Measurements from ENCODE around the gene ARHGAP26. TPM values are rescaled to one million over a fixed set of nuclear protein-coding genes. Genes with fewer than 3 reads are reported as not detected.

The ARHGAP26 gene
- total and polyA plus RNA-seq, 5 donors from 2014 or later: 2.8 to 40.5 (median 5.4) TPM

DNA sequence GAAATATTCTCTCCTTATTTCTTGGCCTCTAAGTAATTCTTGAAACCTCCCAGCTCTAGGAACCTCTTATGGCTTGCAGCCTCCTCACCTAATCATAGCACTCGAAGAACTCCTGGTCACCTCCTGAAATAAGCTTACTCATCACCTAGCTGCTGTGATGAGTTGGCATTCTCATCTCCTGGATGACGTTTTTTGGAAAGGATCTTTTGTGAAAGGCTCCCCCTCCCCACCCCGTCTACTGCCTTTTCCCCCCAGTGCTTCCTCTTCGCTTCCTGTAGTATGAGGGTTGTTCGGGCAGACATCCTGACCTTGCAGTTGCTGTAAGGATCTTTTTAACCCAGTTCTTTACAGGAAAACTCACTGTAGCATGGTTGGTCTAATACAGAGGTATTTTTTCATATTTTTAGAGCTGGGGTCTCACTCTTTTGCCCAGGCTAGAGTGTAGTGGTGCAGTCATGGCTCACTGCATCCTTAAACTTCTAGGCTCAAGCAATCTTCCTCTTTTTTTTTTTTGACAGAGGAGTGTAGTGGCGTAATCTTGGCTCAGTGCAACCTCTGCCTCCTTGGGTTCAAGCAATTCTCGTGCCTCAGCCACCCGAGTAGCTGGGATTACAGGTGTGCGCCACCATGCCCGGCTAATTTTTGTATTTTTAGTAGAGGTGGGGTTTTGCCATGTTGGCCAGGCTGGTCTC, 41.8 kb downstream of the ARHGAP26 start:
- Mint-ChIP-seq H3K27ac (no peak overlapping the region), H3K4me1 (peaks cover 0 to 28% (median 8%) of the 10 kb centered on the region in 4 donors), H3K36me3 (peaks cover 10% of the 10 kb centered on the region), H3K4me3 (no peak overlapping the region), H3K9me3 (peaks cover 0 to 1% (median 0%) of the 10 kb centered on the region in 7 donors), H3K27me3 (no peaks in the 10 kb centered on the region)
- no peaks in the 10 kb centered on the region for H3K9me3 ChIP-seq (ENCODE audit: control insufficient read depth in 2 of 2, low read length in 2 of 2)
- H3K36me3 ChIP-seq (ENCODE audit: control insufficient read depth, insufficient read depth, low read length): no peaks in the 10 kb centered on the region
- DNase-seq: no peak
- H3K27ac ChIP-seq (ENCODE audit: insufficient read depth, low read length, poor library complexity, severe bottlenecking): no peak overlapping the region
- no peak for ATAC-seq (ENCODE audit: low read depth in 2 of 2)
- no peaks in the 10 kb centered on the region for H3K4me1 ChIP-seq (ENCODE audit: control insufficient read depth, insufficient read depth, low read length, poor library complexity, severe bottlenecking)
- H3K27me3 ChIP-seq (ENCODE audit: control insufficient read depth, insufficient read depth, low read length): no peaks in the 10 kb centered on the region
- H3K4me3 ChIP-seq (ENCODE audit: low read depth, low read length): no peak overlapping the region

DNA sequence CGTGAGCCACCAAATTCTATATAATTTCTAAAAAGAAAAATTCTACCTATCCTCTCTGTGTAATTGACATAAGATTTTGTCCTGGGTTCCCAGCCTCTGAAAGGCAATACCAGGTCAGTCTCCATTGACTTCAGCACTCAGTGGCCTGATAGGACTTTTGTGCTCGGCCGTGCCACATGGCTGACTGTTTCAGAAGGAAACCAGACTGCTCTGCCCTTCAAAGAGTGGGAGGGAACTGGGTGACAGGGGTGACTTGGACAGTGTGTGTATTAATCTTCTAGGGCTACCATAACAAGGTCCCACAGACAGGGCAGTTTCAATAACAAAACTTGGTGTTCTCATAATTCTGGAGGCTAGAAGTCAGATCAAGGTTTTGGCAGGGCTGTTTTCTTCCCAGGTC, 43.0 kb downstream of the ARHGAP26 start:
- no peak overlapping the region for H3K27ac ChIP-seq (ENCODE audit: insufficient read depth, low read length, poor library complexity, severe bottlenecking)
- H3K27ac Mint-ChIP-seq: no peak overlapping the region
- no peaks in the 10 kb centered on the region for H3K36me3 ChIP-seq (ENCODE audit: control insufficient read depth, insufficient read depth, low read length)
- H3K9me3 Mint-ChIP-seq: peaks cover 0 to 1% (median 0%) of the 10 kb centered on the region in 7 donors
- peaks cover 10% of the 10 kb centered on the region for H3K36me3 Mint-ChIP-seq
- no peaks in the 10 kb centered on the region for H3K27me3 Mint-ChIP-seq
- DNase-seq: no peak
- H3K27me3 ChIP-seq (ENCODE audit: control insufficient read depth, insufficient read depth, low read length): no peaks in the 10 kb centered on the region
- ATAC-seq (ENCODE audit: low read depth in 2 of 2): no peak
- no peaks in the 10 kb centered on the region for H3K9me3 ChIP-seq (ENCODE audit: control insufficient read depth in 2 of 2, low read length in 2 of 2)
- no peak overlapping the region for H3K4me3 ChIP-seq (ENCODE audit: low read depth, low read length)
- H3K4me1 ChIP-seq (ENCODE audit: control insufficient read depth, insufficient read depth, low read length, poor library complexity, severe bottlenecking): no peaks in the 10 kb centered on the region
- H3K4me1 Mint-ChIP-seq: peaks cover 0 to 30% (median 9%) of the 10 kb centered on the region in 4 donors
- no peak overlapping the region for H3K4me3 Mint-ChIP-seq

DNA sequence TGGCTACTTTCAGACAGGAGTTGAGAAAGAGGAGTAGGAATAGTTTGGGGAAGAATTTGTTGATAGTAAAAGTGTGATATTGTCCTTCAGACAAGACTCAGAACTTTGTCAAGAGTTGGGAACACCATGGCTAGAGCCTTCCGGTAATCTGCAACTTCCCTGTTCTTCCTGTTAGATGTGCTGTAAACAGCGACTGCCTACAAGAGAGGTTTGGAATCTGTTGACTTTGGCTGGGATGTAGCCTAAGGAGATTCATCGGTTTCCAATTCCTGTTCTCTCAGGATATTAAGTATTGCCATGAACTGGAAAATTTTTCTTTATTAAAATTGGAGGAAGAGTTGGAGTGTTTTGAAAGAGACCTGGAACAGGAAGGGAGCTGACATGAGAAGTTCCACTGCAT, 43.9 kb downstream of the ARHGAP26 start:
- Mint-ChIP-seq H3K27ac (no peak overlapping the region), H3K9me3 (peaks cover 0 to 1% (median 0%) of the 10 kb centered on the region in 7 donors), H3K27me3 (no peaks in the 10 kb centered on the region), H3K4me3 (no peak overlapping the region), H3K4me1 (peaks cover 0 to 23% (median 7%) of the 10 kb centered on the region in 4 donors), H3K36me3 (peaks cover 10% of the 10 kb centered on the region)
- H3K9me3 ChIP-seq (ENCODE audit: control insufficient read depth in 2 of 2, low read length in 2 of 2): no peaks in the 10 kb centered on the region
- no peaks in the 10 kb centered on the region for H3K4me1 ChIP-seq (ENCODE audit: control insufficient read depth, insufficient read depth, low read length, poor library complexity, severe bottlenecking)
- no peak overlapping the region for H3K4me3 ChIP-seq (ENCODE audit: low read depth, low read length)
- DNase-seq (no peak), ATAC-seq (ENCODE audit: low read depth in 2 of 2) (no peak)
- H3K27ac ChIP-seq (ENCODE audit: insufficient read depth, low read length, poor library complexity, severe bottlenecking): no peak overlapping the region
- no peaks in the 10 kb centered on the region for H3K27me3 ChIP-seq (ENCODE audit: control insufficient read depth, insufficient read depth, low read length)
- no peaks in the 10 kb centered on the region for H3K36me3 ChIP-seq (ENCODE audit: control insufficient read depth, insufficient read depth, low read length)

GRCh38 chr5:142815469-142815868, 45.3 kb downstream of the ARHGAP26 start:
- peaks cover 0 to 1% (median 0%) of the 10 kb centered on the region in 7 donors for H3K9me3 Mint-ChIP-seq
- Histone ChIP-seq H3K4me3 (ENCODE audit: low read depth, low read length) (no peak overlapping the region), H3K9me3 (ENCODE audit: control insufficient read depth in 2 of 2, low read length in 2 of 2) (no peaks in the 10 kb centered on the region), H3K36me3 (ENCODE audit: control insufficient read depth, insufficient read depth, low read length) (no peaks in the 10 kb centered on the region), H3K27ac (ENCODE audit: insufficient read depth, low read length, poor library complexity, severe bottlenecking) (no peak overlapping the region), H3K27me3 (ENCODE audit: control insufficient read depth, insufficient read depth, low read length) (no peaks in the 10 kb centered on the region), H3K4me1 (ENCODE audit: control insufficient read depth, insufficient read depth, low read length, poor library complexity, severe bottlenecking) (no peaks in the 10 kb centered on the region)
- H3K27me3 Mint-ChIP-seq: no peaks in the 10 kb centered on the region
- DNase-seq (no peak), ATAC-seq (ENCODE audit: low read depth in 2 of 2) (no peak)
- peaks cover 10% of the 10 kb centered on the region for H3K36me3 Mint-ChIP-seq
- no peak overlapping the region for H3K4me3 Mint-ChIP-seq
- H3K4me1 Mint-ChIP-seq: peaks cover 0 to 15% (median 9%) of the 10 kb centered on the region in 4 donors
- H3K27ac Mint-ChIP-seq: no peak overlapping the region

- H3K4me1 Mint-ChIP-seq: peaks cover 1 to 17% (median 14%) of the 10 kb centered on the region in 4 donors
- ATAC-seq (ENCODE audit: low read depth in 2 of 2): no peak
- no peaks in the 10 kb centered on the region for H3K27me3 ChIP-seq (ENCODE audit: control insufficient read depth, insufficient read depth, low read length)
- no peak overlapping the region for H3K4me3 Mint-ChIP-seq
- peaks cover 10% of the 10 kb centered on the region for H3K36me3 Mint-ChIP-seq
- H3K4me1 ChIP-seq (ENCODE audit: control insufficient read depth, insufficient read depth, low read length, poor library complexity, severe bottlenecking): no peaks in the 10 kb centered on the region
- peaks cover 0 to 2% (median 0%) of the 10 kb centered on the region in 7 donors for H3K9me3 Mint-ChIP-seq
- no peaks in the 10 kb centered on the region for H3K36me3 ChIP-seq (ENCODE audit: control insufficient read depth, insufficient read depth, low read length)
- peak overlapping the region in 1 of 3 donors; percentile 20 for H3K27ac Mint-ChIP-seq
- DNase-seq: no peak
- H3K9me3 ChIP-seq (ENCODE audit: control insufficient read depth in 2 of 2, low read length in 2 of 2): no peaks in the 10 kb centered on the region
- H3K4me3 ChIP-seq (ENCODE audit: low read depth, low read length): no peak overlapping the region
- H3K27ac ChIP-seq (ENCODE audit: insufficient read depth, low read length, poor library complexity, severe bottlenecking): no peak overlapping the region
- H3K27me3 Mint-ChIP-seq: no peaks in the 10 kb centered on the region
These were observed 46.6 kb downstream of the ARHGAP26 start for GRCh38 chr5:142816531-142817430.

DNA sequence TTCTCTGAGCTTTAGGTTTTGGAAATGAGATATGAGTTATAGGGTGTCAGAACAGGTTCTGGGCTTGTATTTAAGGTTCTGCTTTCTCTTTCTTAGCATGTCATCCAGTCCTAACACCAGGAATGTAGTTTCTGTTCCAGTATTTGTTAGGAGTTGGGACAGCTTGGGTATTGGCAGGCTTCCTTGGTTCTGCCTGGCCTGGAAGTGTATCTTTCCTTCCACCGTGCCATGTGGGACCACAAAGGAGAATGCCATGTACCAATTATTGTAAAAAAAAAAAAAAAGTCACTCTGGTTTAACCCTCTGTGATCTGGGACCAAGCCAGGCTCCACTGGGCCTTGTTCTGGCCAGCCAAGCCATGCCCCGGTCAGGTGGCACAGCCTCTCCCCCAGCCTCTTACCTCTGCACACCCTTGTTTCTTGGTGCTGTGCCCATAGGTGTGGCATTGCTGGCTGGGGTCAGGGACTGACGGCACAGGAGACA, 47.8 kb downstream of the ARHGAP26 start:
- Histone ChIP-seq H3K27ac (ENCODE audit: insufficient read depth, low read length, poor library complexity, severe bottlenecking) (no peak overlapping the region), H3K9me3 (ENCODE audit: control insufficient read depth in 2 of 2, low read length in 2 of 2) (no peaks in the 10 kb centered on the region), H3K4me3 (ENCODE audit: low read depth, low read length) (no peak overlapping the region), H3K36me3 (ENCODE audit: control insufficient read depth, insufficient read depth, low read length) (no peaks in the 10 kb centered on the region), H3K4me1 (ENCODE audit: control insufficient read depth, insufficient read depth, low read length, poor library complexity, severe bottlenecking) (peaks cover 4% of the 10 kb centered on the region), H3K27me3 (ENCODE audit: control insufficient read depth, insufficient read depth, low read length) (no peaks in the 10 kb centered on the region)
- no peak overlapping the region for H3K27ac Mint-ChIP-seq
- H3K4me1 Mint-ChIP-seq: peaks cover 8 to 22% (median 17%) of the 10 kb centered on the region in 4 donors
- no peaks in the 10 kb centered on the region for H3K27me3 Mint-ChIP-seq
- peaks cover 0 to 2% (median 0%) of the 10 kb centered on the region in 7 donors for H3K9me3 Mint-ChIP-seq
- H3K4me3 Mint-ChIP-seq: no peak overlapping the region
- DNase-seq: no peak
- no peak for ATAC-seq (ENCODE audit: low read depth in 2 of 2)
- H3K36me3 Mint-ChIP-seq: peaks cover 10% of the 10 kb centered on the region

DNA sequence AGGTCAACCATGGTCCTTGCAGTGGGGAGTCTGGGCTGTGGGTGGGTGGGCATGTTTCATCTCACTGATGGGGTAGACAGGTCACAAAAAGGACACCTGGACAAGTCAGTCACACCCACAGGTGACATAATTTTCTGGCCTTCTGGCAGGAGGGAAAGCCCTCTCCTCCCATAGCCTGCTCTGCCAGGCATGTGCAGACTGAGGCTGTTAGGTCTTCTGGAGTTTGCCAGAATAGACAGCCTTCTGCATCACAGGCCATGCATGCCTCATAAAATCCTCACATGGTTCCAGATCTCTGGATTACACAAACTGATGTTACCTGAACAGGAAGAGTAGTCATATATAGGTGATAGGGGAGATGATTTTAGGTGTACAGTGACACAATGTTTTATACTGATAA, 49.1 kb downstream of the ARHGAP26 start:
- DNase-seq: no peak
- peaks cover 4% of the 10 kb centered on the region for H3K4me1 ChIP-seq (ENCODE audit: control insufficient read depth, insufficient read depth, low read length, poor library complexity, severe bottlenecking)
- Mint-ChIP-seq H3K4me1 (peaks cover 13 to 30% (median 22%) of the 10 kb centered on the region in 4 donors), H3K4me3 (no peak overlapping the region), H3K27me3 (no peaks in the 10 kb centered on the region), H3K27ac (peak overlapping the region in 1 of 3 donors; percentile 11), H3K9me3 (peaks cover 0 to 2% (median 0%) of the 10 kb centered on the region in 7 donors), H3K36me3 (peaks cover 10% of the 10 kb centered on the region)
- no peak for ATAC-seq (ENCODE audit: low read depth in 2 of 2)
- H3K9me3 ChIP-seq (ENCODE audit: control insufficient read depth in 2 of 2, low read length in 2 of 2): no peaks in the 10 kb centered on the region
- no peak overlapping the region for H3K27ac ChIP-seq (ENCODE audit: insufficient read depth, low read length, poor library complexity, severe bottlenecking)
- H3K36me3 ChIP-seq (ENCODE audit: control insufficient read depth, insufficient read depth, low read length): no peaks in the 10 kb centered on the region
- no peak overlapping the region for H3K4me3 ChIP-seq (ENCODE audit: low read depth, low read length)
- H3K27me3 ChIP-seq (ENCODE audit: control insufficient read depth, insufficient read depth, low read length): no peaks in the 10 kb centered on the region
